Epithelial cell of prostate (primary cell): ENCODE results near the gene AUNIP.
"Not testable (repeated sequence)": the region's sequence is repeated elsewhere in the genome, so short reads cannot be mapped to it uniquely, and the experiment has no call there.

Source experiments
- DNase-seq: peaks from one replicate; pipeline ENCODE4 v3.0.0-alpha.2; 2011; ENCODE audit warnings: low read depth, low spot score
- H3K27ac ChIP-seq: fragments of 450-650 bp; 2 replicates; pipeline ENCODE4 v1.5.1; 2017; ENCODE audit warnings: mild to moderate bottlenecking

The AUNIP gene

GRCh38 chr1:25869909-25870606 lies 10.8 kb upstream of the AUNIP start:
- H3K27ac ChIP-seq = no peak overlapping the region
- no peak for DNase-seq

GRCh38 chr1:25867210-25867991 lies 8.1 kb upstream of the AUNIP start:
- H3K27ac ChIP-seq = no peak overlapping the region
- no peak for DNase-seq

GRCh38 chr1:25866288-25866687 lies 7.0 kb upstream of the AUNIP start:
- no peak for DNase-seq
- no peak overlapping the region for H3K27ac ChIP-seq

- DNase-seq = no peak
- H3K27ac ChIP-seq = no peak overlapping the region
Measured at GRCh38 chr1:25864434-25864833, 5.2 kb upstream of the AUNIP start.

GRCh38 chr1:25863486-25864262 lies 4.4 kb upstream of the AUNIP start:
- H3K27ac ChIP-seq = no peak overlapping the region
- no peak for DNase-seq

- H3K27ac ChIP-seq = no peak overlapping the region
- no peak for DNase-seq
Measured at GRCh38 chr1:25862785-25863485, 3.7 kb upstream of the AUNIP start.

GRCh38 chr1:25861316-25862286 lies 2.3 kb upstream of the AUNIP start:
- no peak for DNase-seq
- no peak overlapping the region for H3K27ac ChIP-seq

GRCh38 chr1:25858494-25858893 lies 763 bp downstream of the AUNIP start:
- H3K27ac ChIP-seq = peak overlapping the region; percentile 62
- DNase-seq = no peak

- DNase-seq = no peak
- H3K27ac ChIP-seq = no peak overlapping the region
Measured at GRCh38 chr1:25856856-25857255, 2.4 kb downstream of the AUNIP start.

GRCh38 chr1:25854554-25854953 lies 4.7 kb downstream of the AUNIP start:
- no peak overlapping the region for H3K27ac ChIP-seq
- no peak for DNase-seq

GRCh38 chr1:25848531-25848930 lies 10.7 kb downstream of the AUNIP start:
- H3K27ac ChIP-seq = no peak overlapping the region
- DNase-seq = no peak

- H3K27ac ChIP-seq = no peak overlapping the region
- DNase-seq = no peak
Measured at GRCh38 chr1:25847929-25848328, 11.3 kb downstream of the AUNIP start.

GRCh38 chr1:25845664-25846063 lies 13.6 kb downstream of the AUNIP start:
- DNase-seq = no peak
- H3K27ac ChIP-seq = no peak overlapping the region

GRCh38 chr1:25844536-25845337 lies 14.5 kb downstream of the AUNIP start:
- no peak overlapping the region for H3K27ac ChIP-seq

GRCh38 chr1:25843483-25843882 lies 15.8 kb downstream of the AUNIP start:
- no peak for DNase-seq
- H3K27ac ChIP-seq = no peak overlapping the region

More at GRCh38 chr1:25844536-25845337, 14.5 kb downstream of the AUNIP start:
- DNase-seq = no peak

GRCh38 chr1:25839808-25840207 lies 19.4 kb downstream of the AUNIP start:
- H3K27ac ChIP-seq, DNase-seq: not testable (repeated sequence)

GRCh38 chr1:25837262-25837875 lies 21.9 kb downstream of the AUNIP start:
- no peak for DNase-seq
- no peak overlapping the region for H3K27ac ChIP-seq

GRCh38 chr1:25836695-25837094 lies 22.6 kb downstream of the AUNIP start:
- DNase-seq = no peak
- H3K27ac ChIP-seq = no peak overlapping the region
